Measurements from ENCODE around the gene ITPA.
"Not testable (repeated sequence)": the region's sequence is repeated elsewhere in the genome, so short reads cannot be mapped to it uniquely, and the experiment has no call there.

The ITPA gene

DNA sequence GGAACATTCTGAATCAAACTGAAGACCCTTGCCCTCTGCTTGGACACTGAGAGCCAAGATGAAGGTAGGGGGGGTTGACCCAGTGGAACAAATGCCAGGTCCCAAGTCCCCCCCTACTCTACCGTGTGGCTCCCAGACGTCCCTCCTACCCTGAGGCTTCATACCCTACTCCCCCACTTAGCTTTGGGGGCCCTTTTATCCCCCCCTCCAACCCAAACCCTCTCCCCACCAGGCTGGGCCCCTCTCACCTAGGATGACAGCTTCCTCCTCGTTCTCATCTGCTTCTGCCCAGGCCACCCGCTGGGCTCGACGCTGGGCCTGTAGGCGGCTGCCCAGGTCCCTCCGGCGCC is 6.4 kb upstream of the ITPA start:
- no peaks in the 10 kb centered on the region for H3K9me3 Mint-ChIP-seq
- peaks cover 8% of the 10 kb centered on the region for H3K4me1 Mint-ChIP-seq
- H3K27me3 Mint-ChIP-seq: no peaks in the 10 kb centered on the region
- DNase-seq (ENCODE audit: low spot score in 2 of 2) (no peak), ATAC-seq (ENCODE audit: low read depth) (no peak)
- peaks cover 18% of the 10 kb centered on the region for H3K36me3 Mint-ChIP-seq
- H3K27ac Mint-ChIP-seq: no peak overlapping the region
- H3K4me3 Mint-ChIP-seq: peak overlapping the region; percentile 21

DNA sequence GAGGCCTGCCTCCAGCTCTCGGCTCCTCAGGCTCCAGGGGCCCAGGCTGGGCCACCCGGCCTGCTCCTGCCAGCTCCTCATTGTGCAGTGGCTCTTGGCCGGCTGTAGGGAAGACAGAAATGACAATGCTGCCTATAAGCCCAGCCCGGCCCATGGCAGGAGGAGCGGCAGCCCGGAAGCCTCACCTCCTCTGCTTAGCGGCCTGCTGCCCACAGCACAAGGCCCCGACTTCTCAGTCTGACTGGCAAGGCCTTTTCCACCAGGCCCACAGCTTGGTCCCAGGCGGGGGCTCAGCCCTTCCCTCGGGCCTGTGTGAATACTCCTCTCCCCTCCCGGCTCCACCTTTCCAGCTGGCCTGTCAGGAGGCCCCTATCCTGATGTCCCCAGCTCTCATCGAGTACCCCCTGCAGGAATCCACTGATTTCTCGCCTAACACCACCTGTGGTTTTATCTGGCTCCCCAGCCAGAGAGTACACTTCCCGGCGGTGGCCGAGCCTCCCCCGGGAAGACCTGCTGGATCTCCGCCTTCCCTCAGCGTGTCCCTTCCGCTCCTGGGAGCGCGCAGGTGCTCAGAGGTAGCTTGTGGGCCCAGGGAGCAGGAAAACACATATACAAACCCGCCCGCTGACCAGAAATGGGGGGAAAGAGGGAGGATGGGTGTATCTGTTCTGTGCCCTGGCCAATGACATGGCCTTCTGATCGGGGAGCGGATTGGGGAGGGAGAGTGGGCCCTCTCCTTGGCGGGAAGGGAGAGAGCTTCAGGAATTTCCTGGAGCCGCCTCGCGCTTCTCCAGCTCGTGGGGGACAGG is 5.8 kb upstream of the ITPA start:
- Mint-ChIP-seq H3K36me3 (peaks cover 18% of the 10 kb centered on the region), H3K27ac (peak overlapping the region; percentile 94), H3K4me1 (peaks cover 8% of the 10 kb centered on the region), H3K27me3 (no peaks in the 10 kb centered on the region), H3K9me3 (no peaks in the 10 kb centered on the region), H3K4me3 (peak overlapping the region; percentile 95)
- ATAC-seq (ENCODE audit: low read depth) (no peak), DNase-seq (ENCODE audit: low spot score in 2 of 2) (peak in 1 of 2 donors; percentile 22)

DNA sequence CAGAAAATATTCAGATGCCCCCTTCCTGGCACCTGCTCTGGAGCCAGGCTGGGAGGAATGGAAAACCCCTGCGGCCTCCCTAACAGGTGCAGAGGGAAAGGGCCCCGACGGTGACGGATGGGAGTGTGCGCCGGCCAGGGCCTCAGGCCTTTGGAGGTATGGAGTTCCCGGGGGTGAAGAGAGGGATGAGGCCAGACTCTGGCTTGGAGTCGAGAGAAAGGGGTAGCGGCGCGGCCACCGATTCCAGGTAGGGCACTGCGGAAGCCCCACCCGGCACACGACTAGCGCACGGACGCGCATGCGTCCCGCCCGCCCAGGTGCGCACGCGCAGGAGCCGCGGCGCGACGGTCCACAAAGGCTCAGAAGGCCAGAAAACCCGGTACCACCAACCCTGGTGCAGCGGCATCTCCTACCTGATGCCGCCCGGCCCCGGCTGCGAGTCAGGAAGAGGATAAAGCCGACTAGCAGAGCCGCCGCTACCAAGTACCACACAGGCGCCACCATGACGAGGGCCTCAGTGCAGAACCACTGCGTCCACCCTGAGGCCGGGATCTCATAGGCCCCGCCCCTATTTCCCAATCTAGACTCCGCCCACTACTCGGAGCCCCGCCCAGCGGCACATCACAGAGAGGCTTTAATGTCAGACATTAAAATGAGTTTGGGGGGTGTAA is 5.0 kb upstream of the ITPA start, which contains the start of gene DDRGK1:
DDRGK1 (minus strand) TSS at position 559 of the 671 bp plus-strand sequence; CDS start at position 504, 55 bp downstream.
- ATAC-seq (ENCODE audit: low read depth): peak; percentile 87

DNA sequence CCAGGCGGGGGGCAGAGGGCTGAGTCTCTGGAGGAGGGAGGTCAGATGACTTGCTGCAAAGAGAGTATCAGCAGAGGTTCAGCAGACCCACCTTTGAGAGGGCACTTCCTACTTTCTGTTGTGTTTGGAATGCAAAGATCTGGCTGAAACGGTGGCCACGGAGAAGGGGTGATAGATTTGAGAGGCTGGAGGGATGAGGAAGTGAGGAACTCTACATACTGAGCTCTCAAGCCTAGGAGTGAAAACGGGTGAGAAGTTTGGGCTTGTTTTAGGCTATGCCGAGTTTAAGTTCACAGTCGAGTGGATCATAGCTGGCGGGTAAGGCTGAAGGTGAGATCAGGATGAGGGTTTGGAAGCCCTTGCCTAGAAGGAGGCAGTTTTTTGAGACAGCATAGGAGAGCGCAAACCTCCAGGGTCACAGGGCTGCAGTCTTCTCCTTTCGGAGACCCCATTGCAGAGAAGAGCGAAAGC is 477 bp upstream of the ITPA start:
- ATAC-seq (ENCODE audit: low read depth): peak; percentile 10
- no peak for DNase-seq (ENCODE audit: low spot score in 2 of 2)
- H3K4me1 Mint-ChIP-seq: peaks cover 19% of the 10 kb centered on the region

More for the DNA sequence above, 5.0 kb upstream of the ITPA start, which contains the start of gene DDRGK1:
- Mint-ChIP-seq H3K36me3 (peaks cover 12% of the 10 kb centered on the region), H3K27me3 (no peaks in the 10 kb centered on the region), H3K4me1 (peaks cover 13% of the 10 kb centered on the region), H3K9me3 (no peaks in the 10 kb centered on the region), H3K4me3 (peak within 1 kb of the TSS; percentile 95), H3K27ac (peak within 1 kb of the TSS; percentile 94)
- DNase-seq (ENCODE audit: low spot score in 2 of 2): peak; percentile 91

DNA sequence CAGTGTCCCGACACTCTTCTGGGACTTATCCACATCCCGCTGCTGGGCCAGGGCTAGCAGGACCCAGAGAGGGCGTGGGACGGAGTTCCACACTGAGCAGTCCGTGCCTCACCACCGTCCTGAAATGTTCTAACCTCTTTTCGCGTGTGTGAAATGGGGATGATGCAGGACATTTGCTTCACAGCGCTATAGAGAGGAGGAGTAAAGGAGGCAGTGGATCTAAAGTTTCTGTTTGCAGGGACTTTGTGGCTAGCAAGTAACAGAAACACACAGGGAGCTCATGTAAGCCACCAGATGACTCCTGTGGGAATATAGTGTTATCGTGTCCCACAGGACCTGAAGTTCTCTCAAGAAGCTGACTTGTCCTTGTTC is 634 bp downstream of the ITPA start:
- H3K9me3 Mint-ChIP-seq: no peaks in the 10 kb centered on the region
- H3K4me3 Mint-ChIP-seq: peak overlapping the region; percentile 95
- H3K27ac Mint-ChIP-seq: peak overlapping the region; percentile 84
- H3K36me3 Mint-ChIP-seq: peaks cover 6% of the 10 kb centered on the region
- peak; percentile 34 for ATAC-seq (ENCODE audit: low read depth)
- peaks cover 19% of the 10 kb centered on the region for H3K4me1 Mint-ChIP-seq
- H3K27me3 Mint-ChIP-seq: no peaks in the 10 kb centered on the region
- no peak for DNase-seq (ENCODE audit: low spot score in 2 of 2)

More for the DNA sequence above, 477 bp upstream of the ITPA start:
- Mint-ChIP-seq H3K4me3 (peak overlapping the region; percentile 95), H3K27ac (peak overlapping the region; percentile 84), H3K36me3 (peaks cover 3% of the 10 kb centered on the region), H3K27me3 (no peaks in the 10 kb centered on the region), H3K9me3 (no peaks in the 10 kb centered on the region)

DNA sequence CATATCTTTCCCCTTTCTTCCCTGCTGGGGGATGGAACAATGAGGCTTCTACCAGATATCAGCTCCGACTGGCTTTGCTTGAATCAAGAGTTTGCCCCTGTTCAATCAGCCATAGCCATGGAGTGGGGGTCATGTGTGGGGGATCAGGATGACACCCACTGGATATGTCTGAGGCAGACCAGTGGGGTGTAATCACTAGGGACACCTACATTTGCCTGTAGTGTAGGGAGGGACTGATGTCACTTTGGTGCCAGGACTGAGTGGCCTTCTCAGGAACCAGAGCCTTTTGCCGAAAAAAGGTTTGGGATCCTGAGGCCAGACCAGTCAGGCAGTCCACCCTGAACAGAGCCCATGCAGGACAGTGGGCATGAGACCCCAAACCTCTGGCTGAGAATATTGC is 1.0 kb downstream of the ITPA start:
- Mint-ChIP-seq H3K27ac (peak overlapping the region; percentile 84), H3K36me3 (peaks cover 6% of the 10 kb centered on the region), H3K27me3 (no peaks in the 10 kb centered on the region), H3K4me3 (peak overlapping the region; percentile 95), H3K4me1 (peaks cover 19% of the 10 kb centered on the region), H3K9me3 (no peaks in the 10 kb centered on the region)
- ATAC-seq (ENCODE audit: low read depth): no peak
- no peak for DNase-seq (ENCODE audit: low spot score in 2 of 2)

DNA sequence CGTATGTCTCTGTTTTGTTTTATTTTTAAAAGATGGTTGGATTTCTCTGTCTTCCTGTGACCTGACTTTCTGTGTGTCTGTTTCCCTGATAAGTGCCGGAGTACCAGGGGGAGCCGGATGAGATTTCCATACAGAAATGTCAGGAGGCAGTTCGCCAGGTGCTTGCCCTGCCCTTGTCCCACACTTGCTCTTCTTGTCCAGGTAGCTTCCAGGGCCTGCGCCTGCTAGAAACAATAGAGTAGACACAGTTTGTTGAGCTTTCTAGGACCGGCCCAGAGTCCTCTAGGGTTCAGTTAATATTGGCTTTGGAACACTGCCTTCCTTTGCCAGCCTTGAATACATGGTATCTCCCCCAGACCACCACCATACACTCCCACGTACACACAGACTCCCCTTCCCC is 3.9 kb downstream of the ITPA start:
- H3K9me3 Mint-ChIP-seq: no peaks in the 10 kb centered on the region
- no peak overlapping the region for H3K4me3 Mint-ChIP-seq
- ATAC-seq (ENCODE audit: low read depth): no peak
- peaks cover 6% of the 10 kb centered on the region for H3K36me3 Mint-ChIP-seq
- peaks cover 19% of the 10 kb centered on the region for H3K4me1 Mint-ChIP-seq
- no peaks in the 10 kb centered on the region for H3K27me3 Mint-ChIP-seq
- no peak overlapping the region for H3K27ac Mint-ChIP-seq
- no peak for DNase-seq (ENCODE audit: low spot score in 2 of 2)

DNA sequence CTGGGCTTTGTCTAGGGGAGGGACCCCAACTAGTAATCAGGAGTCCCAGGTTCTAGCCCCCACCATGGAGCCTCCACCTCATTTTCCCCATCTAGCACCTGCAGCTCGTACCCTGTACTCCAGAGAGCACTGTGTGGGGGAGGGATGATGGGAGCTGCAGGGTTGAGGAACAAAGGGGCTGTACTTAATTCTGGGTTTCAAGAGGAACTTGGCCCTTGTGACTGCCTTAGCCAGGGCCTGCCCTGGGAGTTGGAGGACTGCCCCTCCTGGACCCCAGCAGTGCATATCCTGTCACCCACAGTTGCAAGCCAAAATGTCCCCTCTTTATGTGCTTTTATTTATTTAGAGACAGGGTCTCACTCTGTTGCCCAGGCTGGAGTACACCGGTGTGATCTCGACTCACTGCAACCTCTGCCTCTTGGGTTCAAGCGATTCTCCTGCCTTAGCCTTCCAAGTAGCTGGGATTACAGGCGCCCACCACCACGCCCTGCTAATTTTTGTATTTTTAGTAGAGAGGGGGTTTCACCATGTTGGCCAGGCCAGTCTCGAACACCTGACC is 6.1 kb downstream of the ITPA start:
- not testable (repeated sequence) for DNase-seq (ENCODE audit: low spot score in 2 of 2); H3K4me1 Mint-ChIP-seq; H3K36me3 Mint-ChIP-seq; H3K27me3 Mint-ChIP-seq; H3K27ac Mint-ChIP-seq; ATAC-seq (ENCODE audit: low read depth); H3K9me3 Mint-ChIP-seq; H3K4me3 Mint-ChIP-seq

DNA sequence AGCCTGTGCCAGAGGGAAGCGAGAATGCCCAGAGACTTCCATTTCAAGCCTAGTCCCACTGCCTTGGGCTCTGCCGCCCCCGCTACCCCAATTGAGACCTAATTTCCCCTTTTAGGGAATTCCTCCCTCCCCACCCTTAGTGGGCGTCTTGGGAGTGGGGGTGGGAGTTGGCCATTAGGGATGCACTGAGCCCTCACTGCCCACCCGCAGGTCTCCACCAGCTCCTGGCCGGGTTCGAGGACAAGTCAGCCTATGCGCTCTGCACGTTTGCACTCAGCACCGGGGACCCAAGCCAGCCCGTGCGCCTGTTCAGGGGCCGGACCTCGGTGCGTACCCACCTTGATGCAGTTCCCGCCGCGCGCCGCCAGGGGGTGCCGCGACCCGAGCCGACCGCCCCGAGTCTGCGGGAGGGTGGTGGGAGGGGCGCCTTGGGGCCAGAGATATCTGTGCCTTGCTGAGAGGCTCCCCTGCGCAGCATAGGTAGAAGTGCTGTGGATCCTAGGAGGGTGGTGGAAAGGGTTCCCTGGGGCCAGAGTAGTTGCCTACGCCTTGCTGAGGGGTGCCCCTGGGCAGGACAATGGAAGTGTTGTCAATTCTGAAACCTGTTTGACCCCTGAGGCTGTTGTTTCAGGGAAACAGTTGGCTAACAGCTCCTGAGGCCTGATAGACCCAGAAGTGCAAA is 9.2 kb downstream of the ITPA start:
- ATAC-seq (ENCODE audit: low read depth) (peak; percentile 63), DNase-seq (ENCODE audit: low spot score in 2 of 2) (peak; percentile 79 to 86)
- H3K27me3 Mint-ChIP-seq: no peaks in the 10 kb centered on the region
- H3K27ac Mint-ChIP-seq: no peak overlapping the region
- H3K36me3 Mint-ChIP-seq: peaks cover 12% of the 10 kb centered on the region
- no peak overlapping the region for H3K4me3 Mint-ChIP-seq
- H3K9me3 Mint-ChIP-seq: no peaks in the 10 kb centered on the region
- peaks cover 9% of the 10 kb centered on the region for H3K4me1 Mint-ChIP-seq

DNA sequence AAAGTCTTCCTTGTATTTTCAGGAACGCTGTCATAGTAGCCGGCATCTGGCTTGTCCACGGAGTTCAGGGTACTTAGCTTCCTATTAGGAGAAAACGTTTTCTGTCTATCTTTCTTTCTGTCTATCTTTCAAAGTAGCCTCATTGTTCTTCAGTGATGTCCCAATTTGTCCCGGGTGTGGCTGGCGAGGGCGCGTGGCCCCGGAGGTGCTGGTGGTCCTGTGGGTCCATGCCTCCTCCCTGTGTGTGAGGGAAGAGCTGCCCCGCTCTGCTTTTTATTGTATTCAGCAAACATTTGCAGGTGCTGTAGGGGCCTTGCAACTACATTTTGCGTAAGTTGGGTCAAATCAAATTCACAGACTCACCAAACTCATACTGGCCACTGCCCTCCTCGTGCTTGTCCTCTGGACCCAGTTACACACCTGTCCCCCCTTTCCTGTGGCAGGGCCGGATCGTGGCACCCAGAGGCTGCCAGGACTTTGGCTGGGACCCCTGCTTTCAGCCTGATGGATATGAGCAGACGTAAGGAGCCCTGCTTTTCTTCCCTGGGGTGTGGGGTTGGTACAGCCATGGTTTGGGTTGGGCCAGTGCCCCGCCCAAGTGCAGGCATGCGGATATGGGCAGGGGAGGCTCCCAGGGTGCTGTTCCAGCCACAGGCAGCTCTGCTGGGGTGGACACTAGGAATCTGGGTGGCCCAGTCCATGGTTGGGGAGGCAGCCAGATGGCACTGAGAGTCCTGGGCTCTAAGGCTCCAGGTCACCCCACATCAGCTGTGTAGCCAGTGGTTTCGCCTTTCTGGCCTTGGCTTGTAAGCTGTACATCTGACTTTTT is 12.3 kb downstream of the ITPA start:
- no peaks in the 10 kb centered on the region for H3K9me3 Mint-ChIP-seq
- ATAC-seq (ENCODE audit: low read depth) (no peak), DNase-seq (ENCODE audit: low spot score in 2 of 2) (no peak)
- H3K27me3 Mint-ChIP-seq: no peaks in the 10 kb centered on the region
- H3K27ac Mint-ChIP-seq: peak overlapping the region; percentile 40
- H3K4me1 Mint-ChIP-seq: peaks cover 9% of the 10 kb centered on the region
- no peak overlapping the region for H3K4me3 Mint-ChIP-seq
- H3K36me3 Mint-ChIP-seq: peaks cover 7% of the 10 kb centered on the region

DNA sequence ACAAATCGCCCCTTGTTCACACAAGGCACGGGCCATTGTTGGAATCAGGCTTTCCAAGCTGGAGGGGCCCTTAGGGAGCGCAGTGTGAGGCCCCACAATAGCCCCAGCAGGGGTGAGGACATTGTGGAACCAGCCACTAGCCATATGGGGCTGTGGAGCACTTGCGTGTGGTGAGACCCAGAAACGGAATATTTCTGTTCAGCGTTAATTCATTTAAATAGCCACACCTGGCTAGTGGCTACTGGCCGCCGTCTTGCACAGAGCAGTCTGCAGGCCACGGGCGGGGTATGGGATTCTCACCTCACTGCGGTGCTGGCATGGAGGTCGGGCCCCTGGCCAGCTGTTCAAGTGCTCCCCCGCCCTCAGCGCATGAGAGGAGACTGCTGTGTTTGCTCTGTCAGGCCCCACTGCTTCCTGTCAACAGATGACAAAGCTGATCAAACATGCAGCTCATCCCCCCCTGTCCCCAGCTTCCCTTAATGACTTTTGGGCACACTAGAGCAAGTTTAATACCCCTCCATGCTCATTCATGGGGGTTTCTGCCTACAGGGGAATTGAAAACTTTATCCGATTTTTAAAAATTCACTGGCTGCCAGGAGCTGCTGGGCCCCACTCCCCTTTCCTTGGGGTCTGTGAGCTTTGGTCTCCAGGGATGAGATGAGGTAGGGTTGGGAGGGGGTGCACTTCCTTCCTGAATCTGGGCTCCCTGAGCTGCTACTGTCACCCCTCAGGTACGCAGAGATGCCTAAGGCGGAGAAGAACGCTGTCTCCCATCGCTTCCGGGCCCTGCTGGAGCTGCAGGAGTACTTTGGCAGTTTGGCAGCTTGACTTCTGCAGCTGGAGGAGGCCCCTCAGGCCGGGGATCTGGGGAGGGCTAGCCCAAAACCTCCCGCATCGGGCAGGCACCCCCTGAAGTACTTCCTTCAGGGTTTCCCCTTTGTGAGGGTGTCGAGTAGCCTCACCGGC is 13.6 kb downstream of the ITPA start:
- DNase-seq (ENCODE audit: low spot score in 2 of 2): peak; percentile 53 to 56
- Mint-ChIP-seq H3K4me3 (peak overlapping the region; percentile 56), H3K27me3 (no peaks in the 10 kb centered on the region), H3K27ac (peak overlapping the region; percentile 9), H3K36me3 (peaks cover 9% of the 10 kb centered on the region), H3K4me1 (peaks cover 9% of the 10 kb centered on the region), H3K9me3 (no peaks in the 10 kb centered on the region)
- ATAC-seq (ENCODE audit: low read depth): peak; percentile 90

DNA sequence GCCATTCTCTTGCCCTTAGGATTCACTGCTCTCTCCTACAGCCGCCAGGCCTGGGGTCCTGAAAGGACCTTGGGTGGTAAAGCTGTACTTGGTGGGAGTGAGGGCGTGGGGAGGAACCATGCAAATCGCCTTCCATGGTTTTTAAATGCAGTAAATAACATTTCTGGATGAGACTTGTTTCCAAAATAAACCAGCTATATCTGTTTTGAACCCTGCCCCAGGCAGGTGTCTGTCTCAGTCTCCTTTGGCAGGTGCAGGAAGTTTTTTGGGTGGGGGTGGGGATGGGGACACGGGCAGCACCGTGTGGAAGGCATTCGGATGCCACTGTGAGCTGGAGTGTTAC is 14.3 kb downstream of the ITPA start:
- H3K27ac Mint-ChIP-seq: peak overlapping the region; percentile 9
- peak overlapping the region; percentile 56 for H3K4me3 Mint-ChIP-seq
- ATAC-seq (ENCODE audit: low read depth) (no peak), DNase-seq (ENCODE audit: low spot score in 2 of 2) (no peak)
- peaks cover 9% of the 10 kb centered on the region for H3K36me3 Mint-ChIP-seq
- H3K27me3 Mint-ChIP-seq: no peaks in the 10 kb centered on the region
- H3K4me1 Mint-ChIP-seq: peaks cover 9% of the 10 kb centered on the region
- H3K9me3 Mint-ChIP-seq: no peaks in the 10 kb centered on the region

Measured in memory B cell (primary cell).